CD4-positive, alpha-beta T cell treated with Interleukin-17A for 1 hour (primary cell): ENCODE data around the gene ZNF891.

Experiments
- DNase-seq: peaks from one replicate; pipeline ENCODE4 v3.0.0-alpha.2; 2020

Gene ZNF891

DNA sequence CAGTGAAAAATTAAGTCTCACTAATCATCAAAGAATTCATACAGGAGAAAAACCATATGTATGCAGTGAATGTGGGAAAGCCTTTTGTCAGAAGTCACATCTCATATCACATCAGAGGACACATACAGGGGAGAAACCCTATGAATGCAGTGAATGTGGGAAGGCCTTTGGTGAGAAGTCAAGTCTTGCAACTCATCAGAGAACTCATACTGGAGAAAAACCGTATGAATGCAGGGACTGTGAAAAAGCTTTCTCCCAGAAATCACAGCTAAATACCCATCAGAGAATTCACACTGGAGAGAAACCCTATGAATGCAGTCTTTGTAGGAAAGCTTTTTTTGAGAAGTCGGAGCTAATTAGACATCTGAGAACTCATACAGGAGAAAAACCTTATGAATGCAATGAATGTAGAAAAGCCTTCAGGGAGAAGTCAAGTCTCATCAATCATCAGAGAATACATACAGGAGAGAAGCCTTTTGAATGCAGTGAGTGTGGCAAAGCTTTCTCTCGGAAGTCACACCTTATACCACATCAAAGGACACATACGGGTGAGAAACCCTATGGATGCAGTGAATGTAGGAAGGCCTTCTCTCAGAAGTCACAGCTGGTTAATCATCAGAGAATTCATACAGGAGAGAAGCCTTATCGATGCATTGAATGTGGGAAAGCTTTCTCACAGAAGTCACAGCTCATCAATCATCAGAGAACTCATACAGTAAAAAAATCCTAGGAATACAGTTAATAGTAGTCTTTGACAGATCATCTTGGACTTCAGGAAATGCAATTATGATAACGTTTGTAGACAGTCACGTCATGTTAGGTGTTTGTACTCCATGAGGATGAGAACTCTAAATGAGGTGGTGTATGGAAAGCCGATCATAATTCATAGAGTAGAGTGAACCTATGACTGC lies 71.6 kb downstream of the ZNF891 start:
- DNase-seq: peak; percentile 13

DNA sequence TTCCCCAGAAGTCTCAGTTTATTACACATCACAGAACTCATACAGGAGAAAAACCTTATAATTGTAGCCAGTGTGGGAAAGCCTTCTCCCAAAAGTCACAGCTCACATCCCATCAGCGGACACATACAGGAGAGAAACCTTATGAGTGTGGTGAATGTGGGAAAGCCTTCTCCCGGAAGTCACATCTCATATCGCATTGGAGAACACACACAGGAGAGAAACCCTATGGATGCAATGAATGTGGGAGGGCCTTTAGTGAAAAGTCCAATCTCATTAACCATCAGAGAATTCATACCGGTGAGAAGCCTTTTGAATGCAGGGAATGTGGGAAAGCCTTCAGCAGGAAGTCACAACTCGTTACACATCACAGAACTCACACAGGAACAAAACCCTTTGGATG lies 72.6 kb downstream of the ZNF891 start:
- DNase-seq: no peak
